Measurements from ENCODE around the gene CARD10. TPM values are rescaled to one million over a fixed set of nuclear protein-coding genes. Genes with fewer than 3 reads are reported as not detected.

Gene CARD10
- total and polyA plus RNA-seq, 2 of the 13 experiments (the other 11 are each of a cell fraction or from before 2014, with no cell fraction given): 35.2 to 55.8 TPM

- TF ChIP-seq SMAD1 (CRISPR knock-in tag; IDR thresholded peaks at IDR 0.05; ENCODE audit: borderline replicate concordance, low read depth) (no peak), RCOR2 (CRISPR knock-in tag; IDR thresholded peaks at IDR 0.05) (0 out of 2 replicates have a peak, but pooled peaks have one; percentile 44), ARID5B (CRISPR knock-in tag; IDR thresholded peaks at IDR 0.05) (no peak), E2F2 (CRISPR knock-in tag; IDR thresholded peaks at IDR 0.05; ENCODE audit: borderline replicate concordance) (no peak), ARHGAP35 (CRISPR knock-in tag; IDR thresholded peaks at IDR 0.05; ENCODE audit: borderline replicate concordance) (no peak), ZNF513 (CRISPR knock-in tag; conservative IDR thresholded peaks at IDR 0.05) (no peak), ASH2L (IDR thresholded peaks at IDR 0.05; ENCODE audit: insufficient read length, low read depth, low read length) (no peak), ZNF639 (CRISPR knock-in tag; conservative IDR thresholded peaks at IDR 0.05) (no peak), KAT8 (CRISPR knock-in tag; IDR thresholded peaks at IDR 0.05) (no peak), PPARG (CRISPR knock-in tag; conservative IDR thresholded peaks at IDR 0.05) (no peak), DNMT3B (CRISPR knock-in tag; conservative IDR thresholded peaks at IDR 0.05) (no peak), CBX2 (IDR thresholded peaks at IDR 0.05; ENCODE audit: low read depth, low read length) (no peak), CBX2 (CRISPR knock-in tag; IDR thresholded peaks at IDR 0.05; ENCODE audit: low read depth) (no peak), SCMH1 (CRISPR knock-in tag; IDR thresholded peaks at IDR 0.05; ENCODE audit: borderline replicate concordance) (no peak), ZNF552 (CRISPR knock-in tag; IDR thresholded peaks at IDR 0.05; ENCODE audit: borderline replicate concordance) (no peak), PCBP2 (optimal IDR thresholded peaks at IDR 0.05; ENCODE audit: low read depth, low read length, poor library complexity, severe bottlenecking) (peak; percentile 69), ZSCAN25 (CRISPR knock-in tag; IDR thresholded peaks at IDR 0.05) (no peak), POLR2A (IDR thresholded peaks at IDR 0.05; ENCODE audit: insufficient read depth in 1 of 2, low read depth in 2 of 2, low read length in 2 of 2) (no peak), ZNF569 (CRISPR knock-in tag; IDR thresholded peaks at IDR 0.05; ENCODE audit: borderline replicate concordance) (no peak), ZNF33A (CRISPR knock-in tag; IDR thresholded peaks at IDR 0.05; ENCODE audit: borderline replicate concordance) (no peak), HHEX (CRISPR knock-in tag; IDR thresholded peaks at IDR 0.05) (no peak), ZSCAN9 (CRISPR knock-in tag; IDR thresholded peaks at IDR 0.05; ENCODE audit: borderline replicate concordance) (no peak)
Measured at GRCh38 chr22:37511395-37512104, 7.7 kb downstream of the CARD10 start (continued).

Data from HepG2 (cell line).